Fibroblast of skin of abdomen (primary cell): Measurements from ENCODE around the gene LBR. TPM values are rescaled to one million over a fixed set of nuclear protein-coding genes. Genes with fewer than 3 reads are reported as not detected.
"Not testable (repeated sequence)": the region's sequence is repeated elsewhere in the genome, so short reads cannot be mapped to it uniquely, and the experiment has no call there.

ENCODE experiments used
- DNase-seq: peaks from one replicate; pipeline ENCODE4 v3.0.0-alpha.2; 2013
- polyA plus RNA-seq, 2 experiments: library from polyadenylated mRNA; unstranded; fragments of 120-200 nt; gene quantifications; one replicate each; pipeline ENCODE4 v1.2.1, GENCODE V29; 2013; ENCODE audit not compliant: insufficient read length in 2 of 2

Gene LBR
- 40.5 TPM for polyA plus RNA-seq (2013, experiment 1 of 2; ENCODE audit: insufficient read length)
- polyA plus RNA-seq (2013, experiment 2 of 2; ENCODE audit: insufficient read length) = 38.1 TPM

DNA sequence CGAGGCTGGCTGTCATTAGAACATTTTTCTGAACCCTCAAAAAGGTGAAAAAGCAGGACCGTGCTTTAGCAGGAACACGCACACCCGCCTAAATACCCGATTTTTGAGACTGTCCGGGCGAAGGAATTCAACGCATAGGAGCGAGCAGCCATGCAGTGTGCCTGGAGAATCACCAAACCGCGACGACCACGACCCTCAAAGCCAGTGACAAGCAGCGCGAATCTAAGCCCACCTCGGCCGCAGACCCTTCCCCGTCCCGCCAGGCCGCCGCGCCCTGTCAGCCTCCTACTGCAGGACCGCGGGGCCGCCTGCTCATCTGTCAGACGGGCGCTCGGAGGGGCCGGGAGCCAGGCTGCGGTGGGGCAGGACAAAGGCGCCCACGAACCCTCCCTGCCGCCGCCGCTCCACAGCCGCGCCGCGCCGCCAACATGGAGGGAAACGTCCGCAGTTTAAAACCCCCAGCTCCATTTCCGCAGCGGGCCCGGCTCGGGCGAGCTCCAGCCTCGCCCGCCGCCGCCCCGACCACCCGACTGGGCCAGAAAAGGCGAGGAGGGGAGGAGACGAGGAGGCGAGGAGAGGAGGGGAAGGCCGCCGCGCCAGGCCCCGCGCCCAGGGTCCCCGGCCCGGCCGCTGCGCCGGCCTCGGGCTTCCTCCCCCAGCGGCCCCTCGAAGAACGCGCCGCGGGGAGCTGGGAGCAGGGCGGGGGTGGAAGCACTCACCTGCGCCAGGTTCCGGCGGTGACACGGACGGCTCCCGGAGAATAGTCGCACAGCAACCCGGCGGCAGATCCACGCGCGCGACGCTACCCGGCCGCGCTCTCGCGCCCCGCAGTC is at the start of gene LBR:
Gene LBR (minus strand): TSS at position 804 of the 833 bp plus-strand sequence. CDS start 3,963 bp downstream, outside the sequence.
- DNase-seq = peak; percentile 30

- DNase-seq = no peak
These were observed 49.6 kb upstream of the LBR start for GRCh38 chr1:225477296-225477911.

DNA sequence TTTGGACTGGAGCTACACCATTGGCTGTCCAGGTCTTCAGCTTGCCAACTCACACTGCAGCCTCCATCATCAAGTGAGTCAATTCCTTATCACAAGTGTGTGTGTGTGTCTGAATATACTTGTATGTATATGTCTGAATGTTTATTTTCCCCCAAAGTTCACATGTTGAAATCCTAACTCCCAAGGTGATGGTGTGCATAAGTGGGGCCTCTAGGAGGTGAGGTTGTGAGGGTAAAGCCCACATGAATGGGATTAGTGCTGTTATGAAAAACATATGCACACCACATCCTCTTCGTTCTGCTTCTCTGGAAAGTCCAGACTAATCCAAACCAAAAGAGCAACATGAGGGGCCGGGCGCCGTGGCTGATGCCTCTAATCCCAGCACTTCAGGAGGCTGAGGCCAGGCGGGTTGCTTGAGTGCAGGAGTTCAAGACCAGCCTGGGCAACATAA is 48.7 kb upstream of the LBR start:
- DNase-seq = peak; percentile 50

GRCh38 chr1:225476100-225476511 is 48.3 kb upstream of the LBR start:
- DNase-seq = no peak

DNA sequence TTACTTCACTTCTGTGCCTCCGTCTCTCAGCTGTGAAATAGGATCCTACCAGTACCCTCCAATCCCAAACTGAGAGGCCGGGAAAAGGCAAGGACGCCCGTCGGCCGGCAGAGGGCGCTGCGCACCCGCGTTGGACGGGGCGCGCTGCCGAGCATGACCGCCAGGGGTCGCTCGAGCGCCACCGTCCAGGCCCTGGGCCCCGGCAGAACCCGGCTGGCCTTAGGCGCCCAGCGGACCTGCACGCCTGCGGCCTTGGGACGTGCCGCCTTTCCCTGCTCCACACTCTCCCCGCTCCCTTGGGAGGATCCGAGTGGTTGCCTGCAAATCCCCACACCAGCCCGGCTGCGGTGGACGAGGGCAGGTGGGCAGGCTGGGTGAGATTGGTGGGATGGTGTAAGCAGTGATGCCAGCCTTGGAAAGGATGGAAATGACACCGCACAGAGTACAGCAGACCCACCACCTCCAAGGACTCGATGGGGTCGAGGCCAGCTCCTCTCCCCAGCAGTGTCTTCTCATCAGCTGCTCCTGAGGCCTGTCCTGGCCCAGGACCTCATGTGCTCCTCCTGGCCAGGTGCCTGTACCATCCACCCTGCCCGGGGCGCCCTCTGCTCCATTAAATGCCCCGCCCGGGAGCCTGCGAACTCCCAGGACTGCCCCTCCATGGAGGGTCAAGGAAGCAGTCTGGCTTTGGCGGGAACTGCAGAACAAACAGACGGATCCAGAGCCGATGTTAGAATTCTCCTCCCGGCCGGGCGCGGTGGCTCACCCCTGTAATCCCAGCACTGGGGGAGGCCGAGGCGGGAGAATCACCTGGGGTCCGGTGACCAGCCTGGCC is 47.4 kb upstream of the LBR start:
- DNase-seq = peak; percentile 49

DNA sequence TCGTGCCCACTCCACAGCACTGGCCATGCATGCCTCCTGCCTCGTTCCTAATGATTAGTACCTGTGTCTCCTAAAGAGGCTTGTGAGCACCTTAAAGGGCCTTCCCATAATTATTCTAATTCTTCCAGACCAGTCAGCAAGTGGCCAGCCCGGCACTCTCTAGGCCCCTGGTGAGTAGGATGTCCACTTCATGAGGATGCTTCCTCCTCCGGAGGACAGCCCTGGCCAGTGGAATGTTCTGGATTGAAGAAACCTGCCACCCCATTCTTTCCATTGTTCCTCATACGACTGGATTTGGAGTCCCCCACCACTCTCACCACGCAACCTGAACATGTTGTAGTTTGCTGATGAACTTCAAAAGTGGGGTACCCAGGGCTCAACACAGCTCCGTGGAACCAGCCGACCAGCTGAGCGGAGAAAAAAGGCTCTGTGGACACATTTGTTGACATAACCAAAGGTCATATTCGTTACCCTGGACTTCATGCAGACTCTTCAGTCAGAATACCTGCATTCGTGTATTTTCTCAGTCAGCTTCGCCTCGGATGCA is 46.7 kb upstream of the LBR start:
- DNase-seq = no peak

GRCh38 chr1:225473676-225474438 is 46.0 kb upstream of the LBR start:
- DNase-seq = not testable (repeated sequence)

- DNase-seq = not testable (repeated sequence)
These were observed 45.4 kb upstream of the LBR start for GRCh38 chr1:225473266-225473665.

GRCh38 chr1:225471453-225472301 is 43.8 kb upstream of the LBR start:
- no peak for DNase-seq

DNA sequence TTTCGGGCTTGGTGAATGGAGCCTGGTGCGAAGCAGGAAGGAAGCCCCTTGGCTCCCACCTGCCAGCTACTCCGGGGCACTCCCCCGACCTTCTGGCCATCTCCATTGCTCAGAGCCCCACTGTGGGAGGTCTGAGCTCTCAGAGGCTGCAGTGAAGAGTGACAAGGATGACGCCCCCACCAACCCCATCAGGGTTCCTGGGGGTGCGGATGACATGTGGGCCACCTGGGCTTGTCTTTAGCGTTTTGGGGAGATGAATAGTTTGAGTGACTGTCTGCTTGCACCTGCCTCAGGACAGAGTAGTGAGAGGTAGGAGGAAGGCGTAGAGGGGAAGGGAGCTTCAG is 43.2 kb upstream of the LBR start:
- no peak for DNase-seq

DNA sequence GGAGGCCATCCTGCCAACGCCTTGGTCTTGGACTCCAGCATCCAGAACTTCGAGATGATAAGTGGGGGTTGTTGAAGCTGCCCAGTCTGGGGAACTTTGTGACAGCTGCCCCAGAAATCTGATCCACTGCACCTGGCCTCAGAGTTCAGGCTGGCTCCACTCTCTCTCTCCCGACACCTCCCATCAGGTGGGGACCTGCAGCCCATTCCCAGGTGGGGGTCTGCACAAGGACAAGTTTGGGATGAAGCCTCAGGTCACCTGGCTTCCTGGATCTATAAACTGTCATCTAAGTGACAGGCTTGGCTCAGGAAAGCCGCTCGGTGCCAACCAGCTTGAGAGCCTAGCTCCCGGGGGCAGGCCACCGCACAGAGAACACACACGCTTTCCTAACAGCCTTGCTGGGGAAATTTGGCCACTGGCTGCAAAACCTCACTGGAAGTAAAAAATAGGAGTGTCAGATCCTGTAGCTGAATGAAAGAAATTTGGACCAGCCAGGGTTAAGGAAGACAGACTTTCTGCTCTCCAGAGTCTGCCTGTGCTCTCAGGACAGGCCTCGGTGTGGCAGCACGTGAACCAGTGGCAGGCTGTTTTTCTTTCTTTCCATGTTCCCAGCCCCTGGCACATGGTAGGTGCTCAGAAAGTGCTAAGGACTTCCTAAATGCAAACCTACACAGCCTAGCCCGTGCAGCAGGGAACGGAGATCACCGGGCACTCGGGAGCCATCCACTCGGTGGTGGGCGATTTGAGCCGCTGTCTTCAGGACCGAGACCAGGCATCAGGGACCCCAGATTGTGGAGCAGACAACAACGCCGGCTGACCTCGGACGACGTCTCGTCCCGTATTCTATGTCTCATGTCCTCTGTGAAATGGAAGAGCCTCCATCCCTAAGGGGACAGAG is 42.6 kb upstream of the LBR start:
- no peak for DNase-seq

DNA sequence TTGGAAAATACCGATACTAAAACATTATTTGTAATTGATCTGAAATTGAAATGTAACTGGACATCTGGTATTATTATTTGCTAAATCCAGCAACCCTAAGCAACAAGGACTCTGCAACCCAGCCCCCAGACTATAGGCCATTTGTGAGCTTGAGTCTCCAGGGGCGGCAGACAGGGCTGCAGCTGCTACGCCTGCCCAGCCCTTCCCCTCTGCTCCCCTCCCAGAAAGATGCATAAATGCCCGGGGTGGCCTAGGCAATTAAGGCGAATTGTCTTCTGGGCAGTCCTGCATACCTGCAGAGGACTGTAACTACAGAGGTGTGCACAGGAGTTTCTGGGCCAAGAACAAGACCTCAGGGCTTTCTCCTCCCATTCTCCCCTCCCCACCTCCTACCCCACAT is 41.2 kb upstream of the LBR start:
- DNase-seq = no peak

DNA sequence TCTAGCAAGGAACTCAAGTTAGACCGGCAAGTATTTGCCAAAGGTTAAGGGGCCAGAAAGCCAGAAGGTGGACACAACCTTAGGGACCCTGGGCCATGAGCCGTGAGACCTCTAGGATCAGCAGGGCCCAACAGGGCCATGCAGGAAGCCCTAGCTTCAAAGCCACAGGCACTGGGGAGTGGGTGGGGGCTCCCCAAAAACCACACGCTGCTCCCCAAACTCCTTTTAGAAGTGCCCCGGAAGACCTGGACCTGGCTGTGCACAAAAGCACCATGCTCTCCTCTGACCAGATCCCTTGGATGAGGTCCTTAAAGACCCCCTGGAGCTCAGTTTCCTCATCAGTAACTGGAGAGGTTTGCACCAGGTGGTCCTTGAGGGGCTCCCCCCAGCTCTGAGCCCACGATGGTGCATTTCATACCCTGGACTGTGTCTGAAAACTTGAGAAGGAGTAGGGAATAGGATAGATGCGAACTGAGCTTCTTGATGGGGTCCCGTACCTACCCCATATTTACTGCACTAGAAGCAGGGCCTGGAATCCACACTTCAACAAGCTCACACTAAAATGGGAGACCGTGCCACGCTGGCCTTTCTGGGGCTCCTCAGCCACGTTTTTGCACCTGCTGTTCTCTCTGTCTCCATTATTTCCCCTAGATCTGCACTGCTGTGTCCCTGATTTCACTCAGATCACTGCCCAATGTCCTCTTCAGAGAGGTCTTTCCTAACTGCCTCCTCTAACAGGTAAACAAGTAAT is 40.6 kb upstream of the LBR start:
- DNase-seq = no peak

DNA sequence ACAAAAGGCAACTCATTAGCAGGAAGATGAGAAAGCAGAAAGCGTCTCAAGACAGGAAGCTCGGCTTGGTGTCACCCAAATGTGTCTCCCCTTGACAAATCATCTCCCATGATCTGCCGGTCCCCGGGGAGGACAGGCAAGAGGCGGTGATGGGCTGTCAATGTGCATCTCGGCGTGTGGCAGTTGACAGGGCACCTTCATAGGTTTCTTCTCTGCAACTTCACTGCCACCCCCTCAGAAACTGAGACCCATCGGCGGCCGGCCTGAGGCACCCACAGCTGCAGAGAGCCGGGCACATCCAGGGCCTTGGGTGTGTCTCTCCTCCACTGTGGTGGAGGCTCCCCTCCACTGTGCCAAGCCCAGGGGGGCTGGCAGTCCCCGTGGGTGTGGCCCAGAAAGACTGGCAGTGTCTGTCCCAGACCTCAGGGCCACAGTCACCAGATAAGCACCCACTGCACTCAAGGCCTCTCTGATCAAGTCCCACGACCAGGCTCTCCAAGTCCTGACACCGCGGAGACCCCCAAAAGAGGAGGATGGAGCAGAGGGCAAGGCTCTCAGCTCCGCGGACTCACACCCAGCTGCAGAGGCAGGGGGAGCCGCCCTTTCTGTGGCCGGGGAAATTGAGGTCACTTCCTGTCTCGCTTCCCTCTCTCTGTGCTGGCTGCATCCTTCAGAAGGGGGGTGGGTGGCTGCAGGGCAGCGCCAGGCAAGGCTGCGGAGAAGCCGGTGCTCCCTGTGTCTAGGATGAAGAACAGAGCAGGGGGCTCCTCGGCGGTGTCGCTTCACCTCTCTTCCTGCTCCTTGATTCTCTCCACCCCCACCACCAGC is 39.6 kb upstream of the LBR start:
- DNase-seq = peak; percentile 42

GRCh38 chr1:225466848-225467192 is 39.0 kb upstream of the LBR start:
- DNase-seq = no peak

DNA sequence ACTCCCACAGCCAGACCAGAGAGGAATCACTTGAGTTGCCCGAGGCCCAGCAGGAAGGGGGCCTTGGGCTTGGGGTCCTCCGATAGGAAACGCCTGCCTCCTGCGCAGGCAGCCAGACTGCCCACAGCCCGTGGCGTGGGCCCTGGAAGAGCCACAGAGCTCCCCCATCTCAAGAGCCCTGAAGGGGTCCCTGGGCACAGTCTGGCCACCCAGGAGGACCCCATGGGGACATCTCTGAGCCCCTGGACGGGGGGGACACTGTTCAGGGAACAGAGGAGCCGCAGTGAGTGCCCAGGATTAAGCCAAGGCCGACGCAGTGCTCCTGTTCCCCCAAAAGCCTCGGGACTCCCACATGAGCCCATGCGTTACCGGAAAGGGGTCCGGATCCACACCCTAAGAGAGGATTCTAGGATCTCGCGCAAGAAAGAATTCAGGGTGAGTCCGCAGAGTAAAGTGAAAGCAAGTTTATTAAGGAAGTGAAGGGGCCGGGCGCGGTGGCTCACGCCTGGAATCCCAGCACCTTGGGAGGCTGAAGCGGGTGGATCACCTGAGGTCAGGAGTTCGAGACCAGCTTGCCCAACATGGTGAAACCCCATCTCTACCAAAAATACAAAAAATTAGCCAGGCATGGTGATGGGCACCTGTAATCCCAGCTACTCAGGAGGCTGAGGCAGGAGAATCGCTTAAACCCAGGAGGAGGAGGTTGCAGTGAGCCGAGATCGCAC is 38.1 kb upstream of the LBR start:
- no peak for DNase-seq
